ENCODE measurements around the gene HEATR9. TPM values are rescaled to one million over a fixed set of nuclear protein-coding genes. Genes with fewer than 3 reads are reported as not detected.

HEATR9 gene
- total and polyA plus RNA-seq, 2 donors (not counting 3 experiments of a cell fraction or from before 2014, with no cell fraction given): not detected

- Histone ChIP-seq H3K36me3 (ENCODE audit: control insufficient read depth in 2 of 2, extremely low read depth in 1 of 2, insufficient read depth in 2 of 2, low read length in 2 of 2) (peaks cover 8 to 36% of the 10 kb centered on the region in 2 experiments), H3K9me3 (replicated peaks; ENCODE audit: control insufficient read depth, insufficient read depth, low read length) (no peaks in the 10 kb centered on the region), H3K4me3 (replicated peaks in 1 of 3; ENCODE audit: insufficient read depth in 1 of 3, low read depth in 1 of 3, low read length in 3 of 3) (no peak overlapping the region), H3K27me3 (ENCODE audit: control insufficient read depth in 2 of 2, insufficient read depth in 2 of 2, low read length in 2 of 2) (no peaks in the 10 kb centered on the region), H3K4me2 (ENCODE audit: insufficient read depth, low read length) (no peak overlapping the region), H4K20me1 (replicated peaks; ENCODE audit: control insufficient read depth, extremely low read depth, insufficient read depth, low read length) (peaks cover 15% of the 10 kb centered on the region), H3K4me1 (ENCODE audit: control insufficient read depth, extremely low read depth, insufficient read depth, low read length) (peaks cover 13% of the 10 kb centered on the region), H3K9ac (replicated peaks; ENCODE audit: extremely low read depth, insufficient read depth, low read length) (no peak overlapping the region), H2AFZ (ENCODE audit: low read depth, low read length) (no peak overlapping the region), H3K79me2 (ENCODE audit: control insufficient read depth, insufficient read depth, low read length) (peaks cover 72% of the 10 kb centered on the region), H3K27ac (ENCODE audit: insufficient read depth, low read depth, low read length) (no peak overlapping the region), H3K9me1 (replicated peaks; ENCODE audit: control insufficient read depth, extremely low read depth, insufficient read depth, low read length) (no peaks in the 10 kb centered on the region)
- BruUV-seq (replicated peaks): no TSS peak
- ChIA-PET POLR2A (interaction anchor here (1.7 kb wide), 1 partner anchor 10 kb away, joined by 7 read pairs; the partner anchor contains the start of gene TAF15), CTCF (interaction anchor here (0.8 to 2.5 kb wide), 6 partner anchors 9 to 1369 kb away, joined by 3 to 17 read pairs (median 3); partner anchors contain the start of gene TAF15)
- no peak for TF ChIP-seq POLR2AphosphoS5 (IDR thresholded peaks at IDR 0.05; ENCODE audit: insufficient read depth, low read depth, low read length)
- no peak for TF ChIP-seq FOS (IDR thresholded peaks at IDR 0.05; ENCODE audit: borderline replicate concordance, insufficient read depth, low read length)
- TF ChIP-seq POLR2A (IDR thresholded peaks at IDR 0.05; ENCODE audit: low read depth, low read length): no peak
- no peak for TF ChIP-seq JUN (IDR thresholded peaks at IDR 0.05; ENCODE audit: borderline replicate concordance, insufficient read depth, insufficient read length, low read depth)
- TF ChIP-seq, protein P1, sequence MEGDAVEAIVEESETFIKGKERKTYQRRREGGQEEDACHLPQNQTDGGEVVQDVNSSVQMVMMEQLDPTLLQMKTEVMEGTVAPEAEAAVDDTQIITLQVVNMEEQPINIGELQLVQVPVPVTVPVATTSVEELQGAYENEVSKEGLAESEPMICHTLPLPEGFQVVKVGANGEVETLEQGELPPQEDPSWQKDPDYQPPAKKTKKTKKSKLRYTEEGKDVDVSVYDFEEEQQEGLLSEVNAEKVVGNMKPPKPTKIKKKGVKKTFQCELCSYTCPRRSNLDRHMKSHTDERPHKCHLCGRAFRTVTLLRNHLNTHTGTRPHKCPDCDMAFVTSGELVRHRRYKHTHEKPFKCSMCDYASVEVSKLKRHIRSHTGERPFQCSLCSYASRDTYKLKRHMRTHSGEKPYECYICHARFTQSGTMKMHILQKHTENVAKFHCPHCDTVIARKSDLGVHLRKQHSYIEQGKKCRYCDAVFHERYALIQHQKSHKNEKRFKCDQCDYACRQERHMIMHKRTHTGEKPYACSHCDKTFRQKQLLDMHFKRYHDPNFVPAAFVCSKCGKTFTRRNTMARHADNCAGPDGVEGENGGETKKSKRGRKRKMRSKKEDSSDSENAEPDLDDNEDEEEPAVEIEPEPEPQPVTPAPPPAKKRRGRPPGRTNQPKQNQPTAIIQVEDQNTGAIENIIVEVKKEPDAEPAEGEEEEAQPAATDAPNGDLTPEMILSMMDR (IDR thresholded peaks at IDR 0.05; ENCODE audit: extremely low read depth in 1 of 2, insufficient read depth in 1 of 2, low read depth in 1 of 2, low read length in 2 of 2): no peak
- no peak for TF ChIP-seq GATA2 (IDR thresholded peaks at IDR 0.05; ENCODE audit: insufficient read depth, insufficient read length, low read depth, low read length)
- FAIRE-seq (no peak), DNase-seq (ENCODE audit: low read depth, low spot score) (no peak)
- dilution Hi-C loops (cut with MboI; ENCODE audit: extremely low pct_ligation_motif_present, low sequenced_read_pairs): no loop called here
- intact Hi-C loops (cut with micrococcal nuclease): no loop called here
Observed at GRCh38 chr17:35819455-35819854, 49.2 kb downstream of the HEATR9 start.

All from endothelial cell of umbilical vein (primary cell).